DMS 273 treated with DMSO at 0.1 percent for 48 hours (cell line): Measurements from ENCODE around the gene BORCS6.
"Not testable (repeated sequence)": the region's sequence is repeated elsewhere in the genome, so short reads cannot be mapped to it uniquely, and the experiment has no call there.

Experiments used
- DNase-seq: peaks from one replicate; lab custom pipeline; 2025; lab: John Stamatoyannopoulos, UW

BORCS6 gene

DNA sequence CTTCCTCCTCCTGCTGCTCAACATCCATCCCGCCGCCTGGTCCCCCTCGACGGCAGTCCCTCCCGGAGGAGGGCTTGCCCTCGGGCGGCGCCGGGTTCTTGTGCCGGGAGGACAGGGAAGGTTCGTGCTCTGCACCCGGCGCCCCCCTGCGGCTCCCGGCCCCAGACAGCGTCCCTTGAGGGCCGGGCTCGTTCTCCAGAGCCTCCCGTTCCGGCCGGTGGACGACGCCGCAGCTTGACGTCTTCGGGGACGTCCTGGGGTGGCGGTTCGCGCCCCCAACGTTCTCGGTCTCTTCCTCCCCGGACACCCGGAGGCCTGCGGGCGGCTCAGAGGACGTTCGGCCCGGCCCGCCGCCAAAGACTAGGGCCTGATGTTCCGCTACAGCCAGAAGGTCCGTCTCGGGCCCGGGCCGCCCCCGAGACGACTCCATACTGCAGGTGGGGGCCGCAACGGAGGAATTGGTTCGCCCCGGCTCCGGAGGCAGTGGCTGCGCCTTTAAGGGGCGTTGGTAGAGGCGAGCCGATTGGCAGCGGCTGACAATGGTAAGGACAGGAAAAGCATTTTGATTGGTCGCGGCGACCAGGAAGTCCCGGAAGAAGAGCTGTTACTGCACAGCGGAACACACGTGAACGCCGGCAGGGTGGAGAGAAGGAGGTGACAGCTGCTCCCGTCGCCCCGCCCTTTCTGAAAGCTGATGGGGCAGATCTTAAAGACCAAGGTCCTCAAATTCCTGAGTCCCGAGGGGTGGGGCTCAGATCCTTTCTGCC lies at the start of gene BORCS6:
Gene BORCS6 (minus strand): TSS at position 470 of the 767 bp plus-strand sequence. CDS start 40 bp downstream, at position 430.
- DNase-seq, result peak; percentile 93

DNA sequence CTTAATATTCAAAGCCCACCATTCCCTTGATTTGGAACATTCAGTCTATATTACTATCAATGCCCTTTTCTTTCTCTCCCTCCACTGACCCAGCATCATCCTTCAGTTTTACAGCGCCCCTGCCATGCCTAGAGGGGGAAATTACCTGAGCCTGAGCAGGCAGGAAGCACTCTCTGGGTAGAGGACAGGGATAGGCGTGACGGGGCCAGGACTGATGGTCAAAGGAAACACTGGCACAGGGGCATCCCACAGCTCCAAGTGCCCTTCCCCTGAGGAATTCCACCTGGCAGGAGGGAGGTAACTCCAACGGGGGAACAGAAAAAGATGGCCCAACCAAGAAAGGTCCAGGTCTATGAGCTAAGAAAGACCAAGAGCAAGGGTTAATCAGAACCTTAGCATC lies 47.9 kb upstream of the BORCS6 start:
- DNase-seq, result no peak

DNA sequence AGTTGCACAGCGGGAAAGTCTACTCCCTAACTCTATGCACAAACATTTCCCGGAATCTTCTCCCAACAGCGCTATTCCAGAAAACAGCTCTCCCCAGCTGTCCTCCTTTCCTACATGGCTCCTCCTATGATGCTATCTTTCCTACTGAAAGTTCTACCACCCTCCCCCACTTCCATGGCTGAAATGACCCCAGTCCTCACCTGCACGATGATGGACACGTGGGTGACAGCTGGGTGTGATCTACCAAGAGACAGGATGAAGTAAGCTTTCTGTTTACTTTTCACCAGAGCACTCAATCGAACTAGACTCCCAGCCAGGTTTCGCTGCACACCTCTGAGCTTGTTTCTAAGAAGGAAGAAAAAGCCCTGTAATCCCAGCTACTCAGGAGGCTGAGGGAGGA lies 47.2 kb upstream of the BORCS6 start:
- no peak for DNase-seq

DNA sequence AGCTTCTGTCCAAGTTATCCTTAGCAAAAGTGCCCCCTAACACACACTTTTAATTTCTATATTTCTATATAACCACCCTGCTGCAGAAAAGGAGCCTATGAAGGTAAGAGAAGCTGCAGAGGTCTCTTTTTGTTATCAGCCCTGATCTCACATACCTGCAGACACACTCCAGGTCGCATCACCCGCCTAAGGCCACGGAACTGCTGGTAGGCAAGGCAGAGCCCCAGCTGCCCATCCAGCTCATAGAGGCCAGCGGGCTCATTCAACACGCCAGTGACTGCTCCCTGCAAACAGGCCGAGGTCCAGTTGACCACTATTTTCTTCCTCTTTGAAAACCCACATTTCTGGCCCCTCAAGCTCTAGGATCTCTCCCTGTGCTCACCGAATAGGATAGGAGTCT lies 45.7 kb upstream of the BORCS6 start:
- no peak for DNase-seq

DNA sequence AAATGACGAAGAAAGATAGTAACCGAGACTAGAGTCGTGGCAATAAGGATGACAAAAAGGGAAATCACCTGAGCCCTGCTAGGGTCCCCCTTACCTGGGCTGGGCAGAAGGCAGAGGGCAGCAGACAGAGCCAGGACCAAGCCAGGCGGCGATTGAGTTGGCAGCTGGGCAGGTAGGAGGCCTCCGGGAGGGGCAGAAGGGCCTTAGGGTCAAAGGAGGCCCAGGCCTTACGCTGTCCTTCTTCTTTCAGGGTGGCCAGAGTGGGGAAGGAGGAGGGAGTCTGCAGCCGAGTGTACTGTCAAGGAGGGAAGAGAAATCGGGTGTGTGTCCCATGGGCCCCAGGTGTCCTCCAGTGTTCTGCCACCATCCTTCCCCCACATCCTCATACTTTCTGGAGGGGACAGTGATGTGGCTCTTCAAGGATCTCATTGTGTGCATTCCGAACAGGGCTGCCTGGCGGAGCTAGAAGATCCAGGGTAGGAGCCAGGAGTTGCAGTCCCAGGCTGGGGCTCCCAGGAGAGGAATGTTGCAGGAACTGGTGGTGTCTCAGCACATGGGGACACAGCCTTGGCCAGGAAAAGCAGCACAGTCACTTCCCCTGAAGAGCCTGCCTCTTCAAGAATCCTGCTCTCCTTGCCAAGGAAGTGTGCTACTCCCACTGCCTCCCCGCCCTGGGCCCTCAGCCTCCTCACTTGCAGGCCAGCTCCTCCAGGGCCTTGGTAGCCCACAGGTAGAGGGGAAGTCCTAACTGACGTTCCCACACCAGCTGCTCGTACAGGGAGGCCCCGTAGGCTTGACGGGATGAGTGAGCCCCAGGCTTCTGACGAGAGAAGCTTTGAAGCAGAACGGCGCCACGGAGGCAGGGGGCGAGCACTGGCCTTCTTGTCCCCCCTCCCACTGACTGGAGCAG lies 44.6 kb upstream of the BORCS6 start:
- no peak for DNase-seq

DNA sequence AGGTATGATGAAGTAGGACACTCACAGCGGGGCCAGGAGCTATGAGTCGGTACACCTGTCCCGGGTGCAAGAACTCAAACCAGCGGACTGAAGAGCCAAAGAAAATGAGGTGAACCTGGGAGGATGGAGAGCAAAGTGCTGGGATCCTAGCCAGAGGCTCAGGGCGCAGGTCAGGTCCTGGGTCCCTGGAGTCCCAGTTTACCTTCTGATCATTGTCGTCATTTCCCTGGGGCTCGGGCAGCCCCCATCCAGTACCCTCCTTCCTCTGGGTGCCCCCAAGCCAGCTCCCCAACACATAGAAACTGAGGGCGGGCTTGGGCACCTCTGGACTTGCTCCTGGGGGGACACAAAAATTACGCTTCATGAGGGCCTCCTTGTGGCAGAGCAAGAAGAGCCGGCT lies 41.7 kb upstream of the BORCS6 start:
- DNase-seq, result no peak

DNA sequence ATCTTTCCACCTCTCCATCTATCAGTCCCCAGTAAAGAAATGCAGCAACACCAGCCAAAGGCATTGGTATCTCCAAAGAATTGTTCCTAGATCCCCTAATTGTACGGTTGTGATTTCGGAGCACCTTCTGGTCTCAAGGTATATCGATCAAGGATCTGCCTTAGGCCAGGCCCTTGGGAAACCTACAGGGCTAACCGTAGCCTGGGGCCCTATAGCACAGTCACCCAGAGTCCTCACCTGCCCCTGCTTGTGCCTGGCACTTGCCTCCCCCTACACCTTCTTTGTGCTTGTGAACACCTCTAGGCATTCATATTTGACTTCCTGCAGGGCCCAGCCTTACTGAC lies 37.2 kb upstream of the BORCS6 start:
- DNase-seq, result no peak

DNA sequence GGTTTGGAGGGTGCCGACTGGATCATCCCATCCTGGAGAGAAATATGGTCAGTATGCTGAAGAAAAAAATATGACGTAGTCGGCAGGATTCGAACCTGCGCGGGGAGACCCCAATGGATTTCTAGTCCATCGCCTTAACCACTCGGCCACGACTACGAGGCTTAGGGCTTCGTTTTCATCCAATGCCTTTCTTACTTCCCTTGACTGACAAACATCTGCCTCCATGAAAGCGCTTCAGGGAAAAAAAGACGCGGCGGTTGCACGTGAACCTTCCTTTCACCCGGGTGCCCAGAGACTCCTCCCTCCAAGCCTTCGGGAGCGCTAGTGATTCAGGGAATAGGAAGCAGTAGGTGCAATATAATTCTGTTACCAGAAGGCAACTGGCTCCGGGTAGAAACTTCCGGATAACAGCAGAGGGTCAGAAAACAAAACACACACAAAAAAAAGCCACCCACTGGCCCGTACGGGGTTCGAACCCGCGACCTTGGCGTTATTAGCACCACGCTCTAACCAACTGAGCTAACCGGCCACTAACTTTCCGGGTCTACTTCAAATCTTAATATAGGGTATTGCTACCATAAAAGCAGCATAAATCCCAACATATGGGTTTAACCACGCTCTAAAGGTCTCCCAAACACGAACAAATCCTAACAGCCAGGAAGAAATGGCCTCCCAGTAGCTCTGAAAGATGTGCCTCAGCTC lies 36.7 kb upstream of the BORCS6 start:
- DNase-seq, result no peak

DNA sequence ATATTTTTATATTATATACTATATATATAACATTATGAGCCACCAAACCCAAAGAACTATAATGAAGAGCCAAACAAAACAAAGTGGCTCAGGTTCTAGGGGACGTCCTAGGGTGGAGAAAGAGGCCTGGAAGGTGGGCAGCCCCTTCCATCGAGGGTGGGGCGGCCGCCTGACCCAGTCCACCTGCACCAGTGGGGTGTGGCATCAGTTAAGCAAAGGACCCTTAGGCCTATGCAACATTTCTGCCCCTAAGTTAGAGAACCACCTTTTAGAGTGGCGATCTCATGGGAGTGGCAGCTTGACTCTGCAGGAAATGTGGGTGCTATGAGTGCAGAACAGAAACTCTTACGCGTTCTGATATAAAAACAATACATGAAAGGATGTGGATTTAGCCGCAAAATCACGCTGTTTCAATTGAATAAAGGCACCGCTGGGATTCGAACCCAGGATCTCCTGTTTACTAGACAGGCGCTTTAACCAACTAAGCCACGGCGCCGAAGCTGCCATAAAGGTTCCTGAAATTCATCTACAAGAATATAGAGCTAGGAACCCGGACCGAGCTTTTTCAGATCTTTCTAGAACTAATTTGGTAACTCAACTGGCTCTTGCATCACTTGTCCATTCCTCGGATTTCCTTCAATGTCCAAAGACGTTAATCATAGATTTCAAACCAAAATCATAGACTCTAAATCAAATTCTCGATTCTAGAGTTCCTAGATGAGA lies 36.0 kb upstream of the BORCS6 start:
- DNase-seq, result no peak

DNA sequence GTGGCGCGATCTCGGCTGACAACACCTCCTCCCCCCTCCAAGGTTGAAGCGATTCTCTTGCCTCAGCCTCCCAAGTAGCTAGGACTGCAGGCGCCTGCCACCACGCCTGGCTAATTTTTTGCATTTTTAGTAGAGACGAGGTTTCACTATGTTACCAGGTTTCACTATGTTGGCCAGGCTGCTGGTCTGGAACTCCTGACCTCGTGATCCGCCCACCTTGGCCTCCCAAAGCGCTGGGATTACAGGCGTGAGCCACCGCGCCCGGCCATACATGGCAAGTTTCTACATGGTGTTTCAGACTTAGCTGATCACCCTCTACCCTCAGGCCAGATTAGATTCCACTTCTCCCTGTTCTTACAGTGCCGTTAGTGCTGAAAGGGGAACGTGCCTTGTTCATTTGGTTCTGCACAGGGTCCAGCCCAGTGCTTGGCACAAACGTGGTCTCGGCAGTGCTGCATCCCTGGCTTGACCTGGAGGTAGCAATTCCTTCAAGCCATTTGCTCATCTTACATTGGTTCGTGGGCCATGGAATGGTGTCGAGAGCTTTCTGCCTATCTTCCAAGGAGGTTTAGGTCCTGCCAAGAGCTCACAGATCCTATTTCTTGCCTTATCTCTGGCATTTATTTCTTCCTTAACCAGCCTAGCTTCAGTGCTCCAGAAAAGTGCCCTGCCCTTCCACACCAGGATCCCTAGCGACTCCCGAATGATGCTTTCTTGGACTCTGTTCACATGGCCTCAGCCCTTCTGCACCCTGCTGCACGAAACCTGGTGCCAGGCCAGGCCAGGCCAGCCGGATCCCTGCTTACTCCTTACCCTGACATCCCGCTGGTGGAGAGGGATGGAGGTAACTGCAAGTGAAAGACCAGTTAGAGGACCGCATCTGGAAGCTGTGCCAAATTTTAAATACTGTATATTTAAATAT lies 35.2 kb upstream of the BORCS6 start:
- no peak for DNase-seq

DNA sequence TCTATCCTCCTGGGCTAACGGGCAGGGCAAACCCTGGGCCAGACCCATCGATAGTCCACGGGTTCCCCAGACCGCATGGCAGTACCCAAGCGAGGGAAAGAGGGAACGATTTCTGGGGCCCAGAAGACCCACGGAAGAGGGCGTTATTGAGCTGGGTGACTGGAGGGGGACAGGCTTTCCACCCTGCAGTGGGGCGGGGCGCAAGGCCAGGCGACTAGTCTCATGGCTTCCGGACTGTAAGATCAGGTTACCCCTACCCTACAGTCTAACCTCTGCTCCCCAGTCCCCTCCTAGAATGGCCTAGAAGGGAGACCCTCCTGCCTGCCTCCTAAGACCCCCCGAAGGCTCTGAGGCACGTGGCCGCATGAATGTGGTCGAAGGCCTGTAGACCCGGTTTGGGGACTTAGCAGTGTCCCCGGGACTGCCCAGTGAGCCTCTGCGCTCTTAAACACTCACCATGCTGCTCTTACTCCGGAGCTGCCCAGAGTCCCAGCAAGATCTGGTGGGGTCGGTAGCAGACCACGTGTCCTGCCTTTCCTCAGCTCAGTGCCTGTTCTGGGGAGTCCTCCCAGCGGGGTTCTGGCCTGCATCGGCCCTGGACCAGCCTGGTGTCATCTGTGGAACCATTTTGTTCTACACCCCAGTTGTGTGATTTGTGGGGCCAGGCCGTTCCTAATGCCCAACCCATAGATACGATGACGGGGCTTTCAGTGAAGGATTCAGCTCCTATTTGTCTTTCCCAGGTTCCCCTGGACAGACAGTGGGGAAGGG lies 33.6 kb upstream of the BORCS6 start:
- peak; percentile 31 for DNase-seq

DNA sequence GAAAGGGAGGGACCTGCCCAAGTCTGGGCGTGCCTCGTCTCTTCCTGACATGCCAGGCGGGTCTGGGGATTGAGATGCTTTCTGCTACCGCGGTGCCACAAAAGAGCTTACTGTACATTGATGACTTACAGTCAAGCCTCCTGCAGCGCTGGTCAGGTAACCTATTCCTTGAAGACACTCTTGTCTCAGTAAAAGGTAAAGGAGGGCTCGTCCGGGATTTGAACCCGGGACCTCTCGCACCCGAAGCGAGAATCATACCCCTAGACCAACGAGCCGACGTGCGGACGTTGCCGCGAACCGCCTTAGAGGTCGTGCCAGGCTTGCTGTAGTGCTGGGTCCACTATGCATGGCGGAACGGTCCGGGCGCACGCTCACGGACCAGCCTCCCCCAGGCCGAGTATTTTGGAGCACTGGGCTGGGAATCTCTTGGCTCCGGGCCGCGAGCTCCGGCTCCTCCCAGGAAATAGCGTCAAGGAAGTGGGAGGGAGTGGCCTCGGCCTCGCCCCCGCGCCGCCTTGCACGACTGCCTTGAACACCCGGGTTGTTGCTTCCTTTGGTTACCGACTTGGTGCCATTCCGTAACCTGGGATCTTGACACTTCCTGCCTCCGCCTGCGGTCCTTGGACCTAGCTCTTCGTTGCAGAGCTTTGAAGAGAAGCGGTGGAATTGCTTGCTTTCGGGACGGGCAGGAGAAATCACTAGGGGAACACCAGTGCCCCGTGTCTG lies 32.8 kb upstream of the BORCS6 start:
- peak; percentile 91 for DNase-seq

DNA sequence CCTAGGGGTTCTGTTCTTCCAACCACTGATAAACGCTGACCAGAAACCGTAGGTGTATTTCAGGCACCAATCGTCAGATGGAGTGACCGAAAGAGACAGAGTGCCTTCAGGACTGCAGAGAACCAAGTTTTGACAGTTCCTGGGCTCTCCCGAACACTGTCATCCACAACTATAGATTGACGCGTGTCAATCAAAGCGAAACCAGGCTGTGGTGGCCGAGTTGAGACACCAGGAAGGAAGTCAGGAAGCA lies 32.3 kb upstream of the BORCS6 start:
- no peak for DNase-seq

DNA sequence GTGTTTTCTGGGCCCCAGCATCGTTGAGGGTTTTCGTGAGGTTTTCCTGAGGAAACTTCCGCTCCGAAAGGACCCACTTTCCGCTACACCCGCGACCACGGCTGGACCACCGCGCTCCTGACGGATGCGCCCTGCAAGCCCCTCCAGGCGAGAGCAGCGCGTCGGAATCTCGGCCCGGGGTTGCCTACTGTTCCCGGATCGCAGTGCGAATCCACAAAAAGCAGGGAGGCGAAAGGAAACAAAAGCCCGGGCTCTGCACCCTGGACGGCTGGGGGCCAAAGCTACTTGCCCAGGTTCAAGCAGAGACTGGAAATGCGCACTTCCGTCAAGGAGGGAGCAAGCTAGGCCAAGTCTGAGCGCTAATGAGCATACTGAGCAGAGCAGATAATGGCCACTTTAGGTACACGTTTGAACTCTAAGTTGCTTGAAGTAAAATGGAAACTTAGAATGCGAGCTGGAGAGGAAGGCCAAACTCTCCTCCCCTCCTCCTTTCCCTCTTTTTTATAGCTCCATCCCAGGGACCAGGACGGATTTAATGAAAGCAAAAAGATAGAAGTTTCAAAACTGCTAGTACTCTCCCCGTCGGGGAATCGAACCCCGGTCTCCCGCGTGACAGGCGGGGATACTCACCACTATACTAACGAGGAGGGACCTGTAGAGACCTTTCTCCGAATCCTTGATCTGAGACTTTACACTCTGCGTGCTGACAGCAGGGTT lies 31.8 kb upstream of the BORCS6 start:
- DNase-seq, result peak; percentile 77

DNA sequence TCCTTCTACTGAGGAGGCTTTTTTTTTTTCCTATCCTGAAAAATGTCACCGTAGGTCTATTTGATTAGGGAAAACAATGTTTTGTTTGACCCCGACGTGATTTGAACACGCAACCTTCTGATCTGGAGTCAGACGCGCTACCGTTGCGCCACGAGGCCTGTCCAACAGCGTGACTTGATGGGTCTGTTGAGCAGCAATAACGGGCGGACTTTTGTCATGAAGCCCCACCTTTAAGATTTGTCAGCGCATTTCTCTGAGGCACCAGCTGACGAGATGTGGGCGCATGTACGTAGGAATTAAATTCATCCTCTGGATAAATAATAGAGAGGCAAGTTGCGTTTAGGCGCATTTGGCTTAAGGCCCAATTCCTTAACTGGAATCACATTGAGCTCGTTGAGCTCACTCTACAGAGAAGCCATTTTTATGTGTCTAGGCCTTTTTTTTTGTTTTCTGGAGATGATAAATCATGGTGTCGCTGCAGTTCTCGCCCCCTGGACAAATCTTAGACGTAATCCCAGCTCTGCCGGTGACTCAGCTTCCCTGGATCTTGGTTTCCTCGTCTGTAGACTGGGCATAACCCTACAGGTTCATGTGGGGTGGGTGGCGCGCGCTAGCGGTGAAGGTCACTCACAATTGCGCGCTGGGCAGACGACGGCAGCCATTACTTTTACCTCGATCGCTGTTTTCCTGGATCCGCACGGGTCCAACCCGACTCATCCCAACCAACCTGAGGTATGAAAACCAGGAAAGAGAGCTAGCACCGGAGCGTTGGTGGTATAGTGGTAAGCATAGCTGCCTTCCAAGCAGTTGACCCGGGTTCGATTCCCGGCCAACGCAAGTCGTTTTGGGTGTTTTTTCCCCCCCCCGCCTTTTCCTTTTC lies 31.0 kb upstream of the BORCS6 start:
- DNase-seq, result peak; percentile 89

DNA sequence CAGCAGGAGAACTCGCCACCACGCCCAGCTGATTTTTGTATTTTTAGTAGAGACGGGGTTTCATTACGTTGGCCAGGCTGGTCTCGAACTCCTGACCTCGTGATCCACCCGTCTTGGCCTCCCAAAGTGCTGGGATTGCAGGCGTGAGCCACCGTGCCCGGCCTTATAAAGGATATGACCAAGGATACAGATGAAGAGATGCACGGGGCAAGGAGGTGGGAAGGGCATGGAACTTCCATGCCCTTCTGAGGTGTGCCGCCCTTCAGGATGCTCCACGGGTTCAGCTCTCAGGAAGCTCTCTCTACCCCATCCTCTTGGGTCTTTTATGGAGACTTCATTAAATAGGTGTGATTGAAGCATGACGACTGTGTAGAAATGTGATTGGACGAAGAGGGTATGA lies 24.0 kb upstream of the BORCS6 start:
- not testable (repeated sequence) for DNase-seq

DNA sequence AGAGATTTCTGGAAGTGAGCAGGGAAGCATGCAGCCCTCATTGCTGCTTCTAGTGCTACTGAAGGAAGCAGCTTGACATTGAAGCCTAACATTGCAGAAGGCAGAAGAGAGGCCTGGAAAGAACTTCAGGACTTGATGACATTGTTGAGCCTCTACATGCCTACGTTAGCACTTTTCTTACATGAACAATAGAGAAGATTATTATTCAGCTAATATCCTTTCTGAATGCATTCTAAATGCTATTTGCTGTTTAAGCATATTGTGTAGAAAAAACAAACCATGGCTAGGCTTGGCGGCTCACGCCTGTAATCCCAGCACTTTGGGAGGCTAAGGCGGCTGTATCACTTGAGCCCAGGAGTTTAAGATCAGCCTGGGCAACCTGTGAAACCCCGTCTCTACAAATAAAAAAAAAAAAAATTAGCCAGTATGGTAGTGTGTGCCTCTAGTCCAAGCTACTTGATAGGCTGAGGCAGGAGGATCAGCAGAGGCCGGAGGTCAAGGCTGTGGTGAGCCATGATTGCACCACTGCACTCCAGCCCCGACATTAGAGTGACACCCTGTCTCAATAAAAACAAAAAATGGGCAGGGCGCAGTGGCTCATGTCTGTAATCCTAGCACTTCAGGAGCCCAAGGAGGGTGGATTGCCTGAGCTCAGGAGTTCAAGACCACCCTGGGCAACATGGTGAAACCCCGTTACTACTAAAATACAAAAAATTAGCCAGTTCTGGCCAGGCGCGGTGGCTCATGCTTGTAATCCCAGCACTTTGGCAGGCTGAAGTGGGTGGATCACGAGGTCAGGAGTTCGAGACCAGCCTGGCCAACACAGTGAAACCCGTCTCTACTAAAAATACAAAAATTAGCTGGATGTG lies 22.6 kb upstream of the BORCS6 start:
- DNase-seq, result no peak
